Upper lobe of left lung (tissue), 6 donors: ENCODE results near the gene RNF213. TPM values are rescaled to one million over a fixed set of nuclear protein-coding genes. Genes with fewer than 3 reads are reported as not detected.
A peak's percentile ranks its signal among the peaks of the same experiment; 100 is the strongest.

Source experiments
- ATAC-seq, 2 donors: fragments of 200-7000 bp; cut with Tn5 transposase; one replicate each; pipeline ENCODE4 v1.9.1; 2022; ENCODE audit warnings: mild to moderate bottlenecking in 2 of 2, moderate library complexity in 2 of 2; ENCODE audit not compliant: low FRiP score in 2 of 2
- DNase-seq, 2 donors: peaks; one replicate each; pipeline ENCODE4 v3.0.0-alpha.2; 2019 to 2020
- H3K27ac ChIP-seq, 4 donors: fragments of 200-600 bp; sonication (generic); one replicate each; pipeline ENCODE4 v1.5.1; 2016 to 2019
- H3K27me3 ChIP-seq, 4 donors: fragments of 200-600 bp; sonication (generic); one replicate each; pipeline ENCODE4 v1.5.1; 2017 to 2019
- H3K36me3 ChIP-seq, 4 donors: fragments of 200-600 bp; sonication (generic); one replicate each; pipeline ENCODE4 v1.5.1; 2016 to 2019
- H3K4me1 ChIP-seq, 4 donors: fragments of 200-600 bp; sonication (generic); one replicate each; pipeline ENCODE4 v1.5.1; 2018 to 2019
- H3K4me3 ChIP-seq, 4 donors: fragments of 200-600 bp; sonication (generic); one replicate each; pipeline ENCODE4 v1.5.1; 2017 to 2019; ENCODE audit warnings: mild to moderate bottlenecking in 2 of 4, moderate library complexity in 1 of 4
- H3K9me3 ChIP-seq, 4 donors: fragments of 200-600 bp; sonication (generic); one replicate each; pipeline ENCODE4 v1.5.1; 2018 to 2019
- CTCF ChIP-seq, 6 experiments: fragments of 450-650 bp in 4 of 6; fragments of 200-600 bp in 2 of 6; sonication (generic) in 2 of 6; IDR thresholded peaks; one replicate each; pipeline ENCODE4 v1.5.1; 2016 to 2019; ENCODE audit warnings: antibody characterized with exemption in 6 of 6
- EP300 ChIP-seq, 4 donors: sonication (generic); formaldehyde crosslinking; IDR thresholded peaks; one replicate each; pipeline ENCODE4 v1.5.1; 2017; ENCODE audit warnings: antibody characterized with exemption in 4 of 4, control low read depth in 2 of 4
- POLR2A ChIP-seq, 4 donors: fragments of 450-650 bp; IDR thresholded peaks; one replicate each; pipeline ENCODE4 v1.5.1; 2016 to 2017; ENCODE audit warnings: antibody characterized with exemption in 4 of 4, mild to moderate bottlenecking in 2 of 4
- POLR2AphosphoS5 ChIP-seq, 2 donors: sonication (generic); formaldehyde crosslinking; IDR thresholded peaks; one replicate each; pipeline ENCODE4 v1.5.1; 2017; ENCODE audit warnings: antibody characterized with exemption in 2 of 2
- WGBS, 2 donors: methylation state at CpG; one replicate each; pipeline ENCODE4 v1.1.5; 2017 to 2018; 5-methylcytosine and 5-hydroxymethylcytosine counted together
- total RNA-seq, 6 donors: library from RNA; depleted of rRNA in 4 of 6; stranded (reverse); fragments of >200 nt in 4 of 6; gene quantifications; one replicate each; pipeline versions ENCODE4 v1.1.0 to v1.2.1, GENCODE V29; 2016 to 2021
- donor health status: DM: no; HTN: no; CAD: no; lungs with moderate emphysema.
- donor health status: DM: no; HTN: yes; CAD: no; lungs with severe emphysema.

Gene RNF213
- total RNA-seq, 6 donors from 2014 or later: 135 to 619 (median 207) TPM

GRCh38 chr17:80287038-80287437 is 26.4 kb downstream of the RNF213 start:
- DNase-seq: no peak
- no peaks in the 10 kb centered on the region for H3K27me3 ChIP-seq
- no peaks in the 10 kb centered on the region for H3K4me1 ChIP-seq
- TF ChIP-seq CTCF (IDR thresholded peaks at IDR 0.05) (no peak), POLR2AphosphoS5 (IDR thresholded peaks at IDR 0.05) (no peak), EP300 (IDR thresholded peaks at IDR 0.05) (no peak), POLR2A (IDR thresholded peaks at IDR 0.05) (no peak)
- 90 to 93% methylated on average over 9 of the region's 9 CpGs for WGBS, 2 donors
- no peaks in the 10 kb centered on the region for H3K9me3 ChIP-seq
- H3K36me3 ChIP-seq: peaks cover 32 to 80% (median 63%) of the 10 kb centered on the region in 4 donors
- no peak overlapping the region for H3K27ac ChIP-seq
- no peak for ATAC-seq
- H3K4me3 ChIP-seq: no peak overlapping the region

- Histone ChIP-seq H3K36me3 (peaks cover 39 to 80% (median 72%) of the 10 kb centered on the region in 4 donors), H3K27ac (peak overlapping the region in 2 of 4 donors; percentile 41 to 67)
Observed at GRCh38 chr17:80287806-80288567, 27.3 kb downstream of the RNF213 start.

GRCh38 chr17:80289616-80290015 is 29.0 kb downstream of the RNF213 start:
- peaks cover 44 to 85% (median 80%) of the 10 kb centered on the region in 4 donors for H3K36me3 ChIP-seq
- H3K4me3 ChIP-seq: no peak overlapping the region
- no peaks in the 10 kb centered on the region for H3K27me3 ChIP-seq
- TF ChIP-seq POLR2A (IDR thresholded peaks at IDR 0.05): no peak
- TF ChIP-seq POLR2AphosphoS5 (IDR thresholded peaks at IDR 0.05): no peak
- TF ChIP-seq EP300 (IDR thresholded peaks at IDR 0.05): no peak
- TF ChIP-seq CTCF (IDR thresholded peaks at IDR 0.05): no peak
- no peak for DNase-seq
- no peaks in the 10 kb centered on the region for H3K4me1 ChIP-seq
- no peaks in the 10 kb centered on the region for H3K9me3 ChIP-seq
- H3K27ac ChIP-seq: no peak overlapping the region
- WGBS, 2 donors: 58 to 60% methylated on average over 6 of the region's 6 CpGs
- ATAC-seq: no peak

More at GRCh38 chr17:80287806-80288567, 27.3 kb downstream of the RNF213 start:
- no peak overlapping the region for H3K4me3 ChIP-seq
- TF ChIP-seq EP300 (IDR thresholded peaks at IDR 0.05): no peak
- TF ChIP-seq POLR2AphosphoS5 (IDR thresholded peaks at IDR 0.05): no peak
- TF ChIP-seq CTCF (IDR thresholded peaks at IDR 0.05): no peak
- TF ChIP-seq POLR2A (IDR thresholded peaks at IDR 0.05): peak in 1 of 4 donors; percentile 43
- H3K27me3 ChIP-seq: no peaks in the 10 kb centered on the region
- no peak for ATAC-seq
- H3K9me3 ChIP-seq: no peaks in the 10 kb centered on the region
- no peaks in the 10 kb centered on the region for H3K4me1 ChIP-seq
- 68 to 86% methylated on average over 4 to 22 of the region's 22 CpGs for WGBS, 2 donors
- DNase-seq: no peak

- no peaks in the 10 kb centered on the region for H3K9me3 ChIP-seq
- 86 to 94% methylated on average over 25 of the region's 25 CpGs for WGBS, 2 donors
- H3K27me3 ChIP-seq: no peaks in the 10 kb centered on the region
- TF ChIP-seq CTCF (IDR thresholded peaks at IDR 0.05) (no peak), POLR2AphosphoS5 (IDR thresholded peaks at IDR 0.05) (no peak), EP300 (IDR thresholded peaks at IDR 0.05) (no peak), POLR2A (IDR thresholded peaks at IDR 0.05) (no peak)
- no peak overlapping the region for H3K4me3 ChIP-seq
- no peak overlapping the region for H3K27ac ChIP-seq
- peaks cover 49 to 87% (median 83%) of the 10 kb centered on the region in 4 donors for H3K36me3 ChIP-seq
- no peak for ATAC-seq
- no peaks in the 10 kb centered on the region for H3K4me1 ChIP-seq
- no peak for DNase-seq
Observed at GRCh38 chr17:80290156-80290555, 29.5 kb downstream of the RNF213 start.
